Gastroesophageal sphincter (tissue), 4 donors: ENCODE measurements around the gene FASTKD3. TPM values are rescaled to one million over a fixed set of nuclear protein-coding genes. Genes with fewer than 3 reads are reported as not detected.

Experiments used
- ATAC-seq: fragments of 150-250 bp; one replicate; pipeline ENCODE4 v1.9.1; 2016; ENCODE audit warnings: mild to moderate bottlenecking, moderate library complexity
- H3K27ac ChIP-seq, 4 donors: fragments of 200-600 bp; sonication (generic) in 3 of 4; 1 replicate in 3 of 4; 2 replicates in 1 of 4; pipeline ENCODE4 v1.5.1; 2016 to 2019
- H3K27me3 ChIP-seq: fragments of 200-600 bp; sonication (generic); one replicate; pipeline ENCODE4 v1.5.1; 2019
- H3K36me3 ChIP-seq, 2 donors: fragments of 200-600 bp; sonication (generic); one replicate each; pipeline ENCODE4 v1.5.1; 2019; ENCODE audit warnings: control low read depth in 1 of 2
- H3K4me1 ChIP-seq, 3 donors: fragments of 200-600 bp; sonication (generic); 1 replicate in 2 of 3; 2 replicates in 1 of 3; pipeline ENCODE4 v1.5.1; 2016 to 2019; ENCODE audit warnings: control low read depth in 2 of 3
- H3K4me3 ChIP-seq, 2 donors: fragments of 200-600 bp; sonication (generic); one replicate each; pipeline ENCODE4 v1.5.1; 2019; ENCODE audit warnings: mild to moderate bottlenecking in 1 of 2, moderate library complexity in 1 of 2
- H3K9me3 ChIP-seq, 3 donors: fragments of 200-600 bp; sonication (generic); one replicate each; pipeline ENCODE4 v1.5.1; 2017 to 2019; ENCODE audit warnings: control low read depth in 2 of 3
- EP300 ChIP-seq: sonication (generic); formaldehyde crosslinking; IDR thresholded peaks from one replicate; pipeline ENCODE4 v1.6.1; 2017; ENCODE audit warnings: antibody characterized with exemption, mild to moderate bottlenecking
- POLR2A ChIP-seq, 2 donors: fragments of 450-650 bp; IDR thresholded peaks; one replicate each; pipeline ENCODE4 v1.6.1; 2017; ENCODE audit warnings: antibody characterized with exemption in 2 of 2, mild to moderate bottlenecking in 2 of 2, moderate library complexity in 1 of 2
- POLR2AphosphoS5 ChIP-seq: sonication (generic); formaldehyde crosslinking; IDR thresholded peaks from one replicate; pipeline ENCODE4 v1.6.1; 2017; ENCODE audit warnings: antibody characterized with exemption
- WGBS, 2 donors: methylation state at CpG; one replicate each; pipeline ENCODE4 v1.1.5; 2018; ENCODE audit warnings: low coverage in 1 of 2; 5-methylcytosine and 5-hydroxymethylcytosine counted together
- total RNA-seq, 4 donors: library from RNA; depleted of rRNA; stranded (reverse); fragments of >200 nt; gene quantifications; one replicate each; pipeline ENCODE4 v1.1.0, GENCODE V29; 2016
- TF ChIP-seq, protein P1 (sequence below), 4 experiments: fragments of 200-600 bp in 2 of 4; fragments of 450-650 bp in 2 of 4; sonication (generic) in 1 of 4; IDR thresholded peaks; one replicate each; pipeline ENCODE4 v1.5.1; 2017 to 2019; ENCODE audit warnings: antibody characterized with exemption in 4 of 4, mild to moderate bottlenecking in 2 of 4, moderate library complexity in 2 of 4

FASTKD3 gene
- total RNA-seq, 4 donors from 2014 or later = 4.6 to 14.4 (median 10.1) TPM

- no peaks in the 10 kb centered on the region for H3K4me1 ChIP-seq
Observed at GRCh38 chr5:7910738-7911428, 42.1 kb upstream of the FASTKD3 start.

GRCh38 chr5:7908317-7908716 is 39.5 kb upstream of the FASTKD3 start:
- H3K27me3 ChIP-seq = no peaks in the 10 kb centered on the region
- H3K36me3 ChIP-seq = peaks cover 8 to 45% of the 10 kb centered on the region in 2 donors
- WGBS, 2 donors = 82 to 100% methylated on average over 1 of the region's 1 CpG
- H3K4me1 ChIP-seq = no peaks in the 10 kb centered on the region
- no peak overlapping the region for H3K4me3 ChIP-seq
- peaks cover 0 to 40% (median 0%) of the 10 kb centered on the region in 3 donors for H3K9me3 ChIP-seq
- no peak overlapping the region for H3K27ac ChIP-seq
- TF ChIP-seq, protein P1, sequence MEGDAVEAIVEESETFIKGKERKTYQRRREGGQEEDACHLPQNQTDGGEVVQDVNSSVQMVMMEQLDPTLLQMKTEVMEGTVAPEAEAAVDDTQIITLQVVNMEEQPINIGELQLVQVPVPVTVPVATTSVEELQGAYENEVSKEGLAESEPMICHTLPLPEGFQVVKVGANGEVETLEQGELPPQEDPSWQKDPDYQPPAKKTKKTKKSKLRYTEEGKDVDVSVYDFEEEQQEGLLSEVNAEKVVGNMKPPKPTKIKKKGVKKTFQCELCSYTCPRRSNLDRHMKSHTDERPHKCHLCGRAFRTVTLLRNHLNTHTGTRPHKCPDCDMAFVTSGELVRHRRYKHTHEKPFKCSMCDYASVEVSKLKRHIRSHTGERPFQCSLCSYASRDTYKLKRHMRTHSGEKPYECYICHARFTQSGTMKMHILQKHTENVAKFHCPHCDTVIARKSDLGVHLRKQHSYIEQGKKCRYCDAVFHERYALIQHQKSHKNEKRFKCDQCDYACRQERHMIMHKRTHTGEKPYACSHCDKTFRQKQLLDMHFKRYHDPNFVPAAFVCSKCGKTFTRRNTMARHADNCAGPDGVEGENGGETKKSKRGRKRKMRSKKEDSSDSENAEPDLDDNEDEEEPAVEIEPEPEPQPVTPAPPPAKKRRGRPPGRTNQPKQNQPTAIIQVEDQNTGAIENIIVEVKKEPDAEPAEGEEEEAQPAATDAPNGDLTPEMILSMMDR (IDR thresholded peaks at IDR 0.05) = no peak
- TF ChIP-seq POLR2AphosphoS5 (no peak), EP300 (no peak), POLR2A (IDR thresholded peaks at IDR 0.05) (no peak)
- no peak for ATAC-seq

More at GRCh38 chr5:7910738-7911428, 42.1 kb upstream of the FASTKD3 start:
- no peak overlapping the region for H3K27ac ChIP-seq
- no peaks in the 10 kb centered on the region for H3K27me3 ChIP-seq
- TF ChIP-seq POLR2AphosphoS5 (no peak), EP300 (no peak), POLR2A (IDR thresholded peaks at IDR 0.05) (no peak)
- TF ChIP-seq, protein P1 (IDR thresholded peaks at IDR 0.05) = no peak
- 93 to 94% methylated on average over 2 of the region's 2 CpGs for WGBS, 2 donors
- H3K36me3 ChIP-seq = peaks cover 8 to 22% of the 10 kb centered on the region in 2 donors
- H3K4me3 ChIP-seq = no peak overlapping the region
- ATAC-seq = no peak
- H3K9me3 ChIP-seq = peaks cover 0 to 40% (median 0%) of the 10 kb centered on the region in 3 donors

DNA sequence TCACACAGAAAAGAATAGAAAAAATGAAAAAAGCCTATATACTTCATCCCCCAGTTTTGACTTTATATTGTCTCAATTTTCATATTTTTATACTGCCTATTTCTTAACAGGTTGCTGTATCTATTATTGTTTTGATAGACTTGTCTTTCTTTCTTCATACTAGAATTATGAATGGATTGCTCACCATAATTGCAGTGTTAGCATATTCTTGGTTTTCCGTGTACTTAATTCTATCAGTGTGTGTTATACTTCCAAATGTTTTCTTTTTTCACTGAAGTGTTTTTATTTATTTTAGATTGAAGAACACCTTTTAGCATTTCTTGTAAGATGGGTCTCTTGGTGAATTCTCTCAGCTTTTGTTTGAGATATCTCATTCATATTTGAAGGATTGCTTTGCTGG is 38.8 kb upstream of the FASTKD3 start:
- TF ChIP-seq EP300 (no peak), POLR2A (IDR thresholded peaks at IDR 0.05) (no peak), POLR2AphosphoS5 (no peak)
- TF ChIP-seq, protein P1 (IDR thresholded peaks at IDR 0.05) = no peak
- Histone ChIP-seq H3K9me3 (peaks cover 0 to 34% (median 0%) of the 10 kb centered on the region in 3 donors), H3K4me3 (no peak overlapping the region), H3K27ac (no peak overlapping the region), H3K36me3 (peaks cover 8 to 52% of the 10 kb centered on the region in 2 donors), H3K4me1 (no peaks in the 10 kb centered on the region), H3K27me3 (no peaks in the 10 kb centered on the region)
- ATAC-seq = no peak
- WGBS, 2 donors = 93 to 100% methylated on average over 1 of the region's 1 CpG

DNA sequence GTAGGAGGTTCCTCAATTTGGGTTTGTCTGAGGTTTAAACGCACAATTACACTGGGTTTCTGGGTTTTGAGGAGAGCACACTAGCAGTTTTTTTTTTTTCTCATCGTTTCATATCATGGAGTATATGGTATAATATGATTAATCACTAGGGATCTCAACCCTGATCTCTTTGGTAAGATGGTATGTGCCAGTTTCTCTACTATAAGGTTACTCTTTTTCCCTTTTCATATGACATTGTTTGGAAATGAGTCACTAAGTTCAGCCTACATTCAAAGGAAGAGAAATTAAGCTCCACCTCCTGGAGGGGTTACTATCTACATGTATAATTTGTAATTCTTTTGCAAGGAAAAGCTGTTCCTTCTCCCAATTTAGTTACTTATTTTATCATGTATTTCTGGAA is 35.3 kb upstream of the FASTKD3 start:
- 57 to 100% methylated on average over 2 of the region's 2 CpGs for WGBS, 2 donors
- peaks cover 8 to 77% of the 10 kb centered on the region in 2 donors for H3K36me3 ChIP-seq

More for the DNA sequence above, 35.3 kb upstream of the FASTKD3 start:
- H3K27me3 ChIP-seq = no peaks in the 10 kb centered on the region
- peaks cover 0 to 22% (median 0%) of the 10 kb centered on the region in 3 donors for H3K9me3 ChIP-seq
- no peaks in the 10 kb centered on the region for H3K4me1 ChIP-seq
- no peak for ATAC-seq
- H3K27ac ChIP-seq = no peak overlapping the region
- no peak for TF ChIP-seq EP300
- TF ChIP-seq, protein P1 (IDR thresholded peaks at IDR 0.05) = no peak
- no peak for TF ChIP-seq POLR2AphosphoS5
- TF ChIP-seq POLR2A (IDR thresholded peaks at IDR 0.05) = no peak
- no peak overlapping the region for H3K4me3 ChIP-seq
